ENCODE measurements around the gene PCNT. TPM values are rescaled to one million over a fixed set of nuclear protein-coding genes. Genes with fewer than 3 reads are reported as not detected.

Gene PCNT
- total RNA-seq, 6 experiments from 2014 or later, result 23.2 to 26.9 (median 25.5) TPM

- no peak overlapping the region for H3K4me3 Mint-ChIP-seq
- TF ChIP-seq, protein P1, sequence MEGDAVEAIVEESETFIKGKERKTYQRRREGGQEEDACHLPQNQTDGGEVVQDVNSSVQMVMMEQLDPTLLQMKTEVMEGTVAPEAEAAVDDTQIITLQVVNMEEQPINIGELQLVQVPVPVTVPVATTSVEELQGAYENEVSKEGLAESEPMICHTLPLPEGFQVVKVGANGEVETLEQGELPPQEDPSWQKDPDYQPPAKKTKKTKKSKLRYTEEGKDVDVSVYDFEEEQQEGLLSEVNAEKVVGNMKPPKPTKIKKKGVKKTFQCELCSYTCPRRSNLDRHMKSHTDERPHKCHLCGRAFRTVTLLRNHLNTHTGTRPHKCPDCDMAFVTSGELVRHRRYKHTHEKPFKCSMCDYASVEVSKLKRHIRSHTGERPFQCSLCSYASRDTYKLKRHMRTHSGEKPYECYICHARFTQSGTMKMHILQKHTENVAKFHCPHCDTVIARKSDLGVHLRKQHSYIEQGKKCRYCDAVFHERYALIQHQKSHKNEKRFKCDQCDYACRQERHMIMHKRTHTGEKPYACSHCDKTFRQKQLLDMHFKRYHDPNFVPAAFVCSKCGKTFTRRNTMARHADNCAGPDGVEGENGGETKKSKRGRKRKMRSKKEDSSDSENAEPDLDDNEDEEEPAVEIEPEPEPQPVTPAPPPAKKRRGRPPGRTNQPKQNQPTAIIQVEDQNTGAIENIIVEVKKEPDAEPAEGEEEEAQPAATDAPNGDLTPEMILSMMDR (IDR thresholded peaks at IDR 0.05), result no peak
- DNase-seq, result no peak
- no peaks in the 10 kb centered on the region for H3K4me1 Mint-ChIP-seq (ENCODE audit: low read depth)
- no peak overlapping the region for H3K27ac Mint-ChIP-seq
- no peaks in the 10 kb centered on the region; the same call in 1 of the 2 replicates for H3K27me3 Mint-ChIP-seq (ENCODE audit: insufficient read depth)
- H3K36me3 Mint-ChIP-seq (ENCODE audit: low read depth), result peaks cover 39% of the 10 kb centered on the region
- H3K9me3 Mint-ChIP-seq, result no peaks in the 10 kb centered on the region
Measured at GRCh38 chr21:46374761-46375389, 50.9 kb downstream of the PCNT start.

DNA sequence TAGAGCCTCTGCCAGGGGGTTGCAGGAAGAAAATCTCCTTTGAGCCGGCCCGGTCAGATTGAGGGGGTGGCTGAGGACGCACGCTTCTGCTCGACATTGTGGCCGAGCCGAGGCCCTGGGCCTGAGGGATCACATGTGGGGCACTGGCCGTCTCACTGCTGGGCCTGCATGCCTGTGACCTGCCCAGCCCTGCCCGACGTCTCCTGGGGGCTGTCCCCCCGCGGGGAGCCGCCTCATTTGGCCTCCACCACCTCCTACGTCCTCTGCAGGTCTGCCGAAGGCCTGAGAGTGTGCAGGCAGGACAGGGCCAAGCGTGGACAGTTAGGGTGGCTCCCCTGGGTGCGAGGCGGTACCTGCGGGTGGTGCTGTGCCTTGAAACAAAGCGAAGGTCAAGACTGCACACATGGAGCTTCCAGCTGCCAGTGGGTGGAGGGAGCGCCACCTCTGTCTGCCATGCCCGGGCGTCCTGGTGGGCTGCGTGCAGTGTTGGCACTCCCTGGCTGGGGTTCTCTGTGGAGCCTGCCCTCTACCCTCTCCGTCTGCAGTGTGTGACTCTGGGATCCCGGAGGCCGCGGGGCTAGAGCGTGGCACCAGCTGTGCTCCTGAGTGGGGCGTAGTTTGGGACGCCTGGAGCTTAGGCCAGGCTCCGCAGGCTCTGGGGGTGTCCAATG, 51.7 kb downstream of the PCNT start:
- TF ChIP-seq, protein P1 (IDR thresholded peaks at IDR 0.05), result no peak
- no peaks in the 10 kb centered on the region for H3K9me3 Mint-ChIP-seq
- DNase-seq, result no peak

GRCh38 chr21:46376231-46376628, 52.3 kb downstream of the PCNT start:
- Mint-ChIP-seq H3K4me3 (no peak overlapping the region), H3K9me3 (no peaks in the 10 kb centered on the region), H3K27ac (no peak overlapping the region), H3K4me1 (ENCODE audit: low read depth) (no peaks in the 10 kb centered on the region), H3K27me3 (ENCODE audit: insufficient read depth) (peaks cover 3% of the 10 kb centered on the region; the same call in 1 of the 2 replicates), H3K36me3 (ENCODE audit: low read depth) (peaks cover 39% of the 10 kb centered on the region)
- no peak for DNase-seq
- TF ChIP-seq, protein P1 (IDR thresholded peaks at IDR 0.05), result no peak

More for the DNA sequence above, 51.7 kb downstream of the PCNT start:
- Mint-ChIP-seq H3K27ac (no peak overlapping the region), H3K36me3 (ENCODE audit: low read depth) (peaks cover 39% of the 10 kb centered on the region), H3K27me3 (ENCODE audit: insufficient read depth) (no peaks in the 10 kb centered on the region), H3K4me1 (ENCODE audit: low read depth) (no peaks in the 10 kb centered on the region), H3K4me3 (no peak overlapping the region)

- H3K36me3 Mint-ChIP-seq (ENCODE audit: low read depth), result peaks cover 39% of the 10 kb centered on the region
- H3K9me3 Mint-ChIP-seq, result peaks cover 5% of the 10 kb centered on the region
- H3K27me3 Mint-ChIP-seq (ENCODE audit: insufficient read depth), result peaks cover 3% of the 10 kb centered on the region; the same call in 1 of the 2 replicates
- H3K27ac Mint-ChIP-seq, result no peak overlapping the region
- H3K4me1 Mint-ChIP-seq (ENCODE audit: low read depth), result no peaks in the 10 kb centered on the region
- no peak overlapping the region for H3K4me3 Mint-ChIP-seq
- TF ChIP-seq, protein P1 (IDR thresholded peaks at IDR 0.05), result no peak
- no peak for DNase-seq
Measured at GRCh38 chr21:46376856-46377453, 53.0 kb downstream of the PCNT start.

DNA sequence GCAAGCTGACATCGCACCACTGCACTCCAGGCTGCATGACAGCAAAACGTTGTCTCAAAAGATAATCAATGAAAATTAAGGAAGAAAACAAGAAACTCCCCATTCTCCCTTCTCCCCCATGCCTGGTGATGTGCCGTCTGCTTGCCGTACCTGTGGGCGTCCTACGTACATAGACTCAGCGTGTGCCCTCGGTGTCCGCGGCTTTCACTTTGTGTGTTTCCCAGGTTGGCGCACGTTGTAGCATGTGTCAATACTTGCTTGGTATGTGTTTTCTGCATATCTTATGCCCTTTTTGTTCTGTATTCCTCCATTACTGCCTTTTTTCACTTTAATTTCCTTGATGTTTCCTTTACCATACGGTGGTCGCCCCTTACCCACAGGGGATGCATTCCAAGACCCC, 53.8 kb downstream of the PCNT start:
- no peak for DNase-seq
- no peaks in the 10 kb centered on the region for H3K4me1 Mint-ChIP-seq (ENCODE audit: low read depth)
- no peak overlapping the region for H3K27ac Mint-ChIP-seq
- no peak overlapping the region for H3K4me3 Mint-ChIP-seq
- peaks cover 40% of the 10 kb centered on the region for H3K36me3 Mint-ChIP-seq (ENCODE audit: low read depth)
- peaks cover 3% of the 10 kb centered on the region; the same call in 1 of the 2 replicates for H3K27me3 Mint-ChIP-seq (ENCODE audit: insufficient read depth)
- H3K9me3 Mint-ChIP-seq, result peaks cover 13% of the 10 kb centered on the region
- TF ChIP-seq, protein P1 (IDR thresholded peaks at IDR 0.05), result no peak
